Fibroblast of mammary gland (primary cell): Measurements from ENCODE around the gene ZDHHC7.
"Not testable (repeated sequence)": the region's sequence is repeated elsewhere in the genome, so short reads cannot be mapped to it uniquely, and the experiment has no call there.

Source experiments
- DNase-seq: peaks from one replicate; pipeline ENCODE4 v3.0.0-alpha.2; 2010; ENCODE audit warnings: low read depth
- H3K4me3 ChIP-seq: 2 replicates; pipeline ENCODE4 v1.5.1; 2011; ENCODE audit warnings: low read depth, mild to moderate bottlenecking, low read length, moderate library complexity; ENCODE audit not compliant: control insufficient read depth
- TF ChIP-seq, protein P1 (sequence below): conservative IDR thresholded peaks from 2 replicates; pipeline ENCODE4 v1.5.1; 2011; ENCODE audit warnings: low read depth, low read length, inconsistent platforms; ENCODE audit not compliant: control insufficient read depth, insufficient read depth

ZDHHC7 gene

GRCh38 chr16:85054948-85055492, 43.7 kb upstream of the ZDHHC7 start:
- peak overlapping the region; percentile 6 for H3K4me3 ChIP-seq
- no peak for DNase-seq
- TF ChIP-seq, protein P1, sequence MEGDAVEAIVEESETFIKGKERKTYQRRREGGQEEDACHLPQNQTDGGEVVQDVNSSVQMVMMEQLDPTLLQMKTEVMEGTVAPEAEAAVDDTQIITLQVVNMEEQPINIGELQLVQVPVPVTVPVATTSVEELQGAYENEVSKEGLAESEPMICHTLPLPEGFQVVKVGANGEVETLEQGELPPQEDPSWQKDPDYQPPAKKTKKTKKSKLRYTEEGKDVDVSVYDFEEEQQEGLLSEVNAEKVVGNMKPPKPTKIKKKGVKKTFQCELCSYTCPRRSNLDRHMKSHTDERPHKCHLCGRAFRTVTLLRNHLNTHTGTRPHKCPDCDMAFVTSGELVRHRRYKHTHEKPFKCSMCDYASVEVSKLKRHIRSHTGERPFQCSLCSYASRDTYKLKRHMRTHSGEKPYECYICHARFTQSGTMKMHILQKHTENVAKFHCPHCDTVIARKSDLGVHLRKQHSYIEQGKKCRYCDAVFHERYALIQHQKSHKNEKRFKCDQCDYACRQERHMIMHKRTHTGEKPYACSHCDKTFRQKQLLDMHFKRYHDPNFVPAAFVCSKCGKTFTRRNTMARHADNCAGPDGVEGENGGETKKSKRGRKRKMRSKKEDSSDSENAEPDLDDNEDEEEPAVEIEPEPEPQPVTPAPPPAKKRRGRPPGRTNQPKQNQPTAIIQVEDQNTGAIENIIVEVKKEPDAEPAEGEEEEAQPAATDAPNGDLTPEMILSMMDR: no peak

- DNase-seq, H3K4me3 ChIP-seq: not testable (repeated sequence)
Measured at GRCh38 chr16:85054321-85054720, 43.0 kb upstream of the ZDHHC7 start.

DNA sequence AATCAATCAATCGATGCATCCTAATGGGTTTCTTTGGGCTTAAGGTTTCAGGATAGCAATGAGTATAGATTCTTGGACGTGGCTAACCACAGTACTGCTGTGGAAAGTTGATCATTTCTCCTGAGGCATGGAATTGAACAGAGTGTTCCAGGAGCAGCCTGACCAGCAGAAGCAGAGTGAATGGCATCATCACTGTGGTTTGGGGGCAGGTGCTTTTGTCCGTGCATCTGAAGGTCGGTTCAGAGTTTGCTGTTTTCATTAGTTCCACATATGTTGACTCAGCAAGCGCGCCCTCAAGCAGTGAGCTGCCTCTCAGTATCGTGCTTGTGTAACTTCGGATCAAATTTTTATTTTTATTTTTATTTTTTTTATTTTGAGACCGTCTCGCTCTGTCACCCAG, 41.2 kb upstream of the ZDHHC7 start:
- no peak overlapping the region for H3K4me3 ChIP-seq
- TF ChIP-seq, protein P1: no peak
- peak; percentile 86 for DNase-seq

DNA sequence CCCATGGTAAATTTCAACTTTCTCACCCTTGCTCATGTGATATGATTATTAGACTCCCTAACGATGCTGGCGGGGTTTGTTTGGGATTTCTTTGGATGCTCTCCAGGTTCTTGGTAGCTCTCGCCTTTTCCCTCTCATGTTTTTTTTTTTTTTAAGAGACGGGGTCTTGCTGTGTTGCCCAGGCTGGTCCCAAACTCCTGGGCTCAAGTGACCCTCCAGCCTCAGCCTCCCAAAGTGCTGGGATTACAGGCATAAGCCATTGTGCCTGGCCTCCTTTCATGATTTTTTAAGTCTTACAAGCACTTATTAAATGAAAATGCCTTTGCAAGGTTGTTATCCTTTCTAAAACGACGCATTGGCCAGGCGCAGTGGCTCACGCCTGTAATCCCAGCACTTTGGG, 40.3 kb upstream of the ZDHHC7 start:
- TF ChIP-seq, protein P1: no peak

GRCh38 chr16:85051067-85051581, 39.8 kb upstream of the ZDHHC7 start:
- TF ChIP-seq, protein P1: no peak

More for the DNA sequence above, 40.3 kb upstream of the ZDHHC7 start:
- DNase-seq: no peak
- H3K4me3 ChIP-seq: no peak overlapping the region

DNA sequence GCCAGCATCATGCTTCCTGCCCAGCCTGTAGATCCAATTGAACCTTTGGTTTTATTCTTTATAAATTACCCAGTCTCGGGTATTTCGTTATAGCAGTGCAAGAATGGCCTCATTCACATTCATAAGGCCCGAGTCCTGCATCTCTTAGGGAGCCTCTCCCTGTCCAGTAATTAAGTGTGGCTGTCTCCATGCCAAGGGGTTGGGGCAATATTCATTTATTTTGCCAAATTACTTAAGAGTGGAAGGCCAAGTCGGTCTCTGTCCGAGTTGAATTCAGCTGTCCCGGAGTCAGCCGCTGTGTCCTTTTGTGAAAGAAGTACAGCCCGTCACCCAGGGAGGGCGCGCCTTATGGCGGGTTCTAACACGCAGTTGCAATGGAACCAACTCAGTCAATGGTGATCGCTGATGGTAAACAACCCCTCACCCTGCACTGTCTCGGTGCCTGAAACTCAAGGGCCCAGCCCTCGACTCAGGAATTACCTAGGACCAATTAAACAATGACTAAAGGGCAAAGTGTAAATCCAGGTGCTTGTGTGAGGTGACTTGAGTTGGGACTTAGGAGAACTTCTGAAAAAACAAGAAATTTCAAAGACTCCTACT, 38.5 kb upstream of the ZDHHC7 start:
- TF ChIP-seq, protein P1: no peak
- H3K4me3 ChIP-seq: no peak overlapping the region

More at GRCh38 chr16:85051067-85051581, 39.8 kb upstream of the ZDHHC7 start:
- H3K4me3 ChIP-seq: no peak overlapping the region
- DNase-seq: no peak

GRCh38 chr16:85048921-85049562, 37.7 kb upstream of the ZDHHC7 start:
- no peak for DNase-seq
- TF ChIP-seq, protein P1: no peak

More for the DNA sequence above, 38.5 kb upstream of the ZDHHC7 start:
- DNase-seq: no peak

More at GRCh38 chr16:85048921-85049562, 37.7 kb upstream of the ZDHHC7 start:
- no peak overlapping the region for H3K4me3 ChIP-seq
